H1 (cell line): ENCODE measurements around the gene HS6ST3. TPM values are rescaled to one million over a fixed set of nuclear protein-coding genes. Genes with fewer than 3 reads are reported as not detected.

Experiments used
- CTCF ChIA-PET: fragments of 300-600 bp; sonication (Branson Sonifier 250); formaldehyde crosslinking; loops from one replicate; lab custom pipeline; 2021; ENCODE audit not compliant: partially characterized antibody; lab: Charles Lee
- POLR2A ChIA-PET: fragments of 300-600 bp; sonication (Branson Sonifier 250); formaldehyde crosslinking; loops from one replicate; lab custom pipeline; 2021; ENCODE audit warnings: inconsistent platforms; ENCODE audit not compliant: partially characterized antibody; lab: Charles Lee
- DNase-seq, 2 experiments: peaks; one replicate each; pipeline versions ENCODE4 v3.0.0 to v3.0.0-alpha.2; 2010 to 2022; ENCODE audit warnings: low spot score in 2 of 2, low read depth in 1 of 2, mixed read lengths in 1 of 2
- FAIRE-seq: peaks from 2 replicates; lab custom pipeline; 2011; peaks lifted over from hg19 to GRCh38; lab: Jason Lieb, UNC
- H2AFZ ChIP-seq: 2 replicates; pipeline ENCODE4 v1.8.1; 2012; ENCODE audit warnings: low read length, inconsistent platforms
- H2AK5ac ChIP-seq: 2 replicates; pipeline ENCODE4 v1.6.1; 2013; ENCODE audit warnings: low read depth, low read length
- H2BK120ac ChIP-seq: replicated peaks from 2 replicates; pipeline ENCODE3; 2013; ENCODE audit warnings: low read depth, low read length, inconsistent platforms
- H2BK12ac ChIP-seq: 2 replicates; pipeline ENCODE4 v1.6.1; 2013; ENCODE audit warnings: low read depth, low read length
- H2BK15ac ChIP-seq: 2 replicates; pipeline ENCODE4 v1.6.1; 2013; ENCODE audit warnings: low read length
- H2BK20ac ChIP-seq: 2 replicates; pipeline ENCODE4 v1.6.1; 2013; ENCODE audit warnings: low read length
- H2BK5ac ChIP-seq: 2 replicates; pipeline ENCODE4 v1.6.1; 2013; ENCODE audit warnings: low read depth, low read length
- H3K14ac ChIP-seq: 2 replicates; pipeline ENCODE4 v1.6.1; 2013; ENCODE audit warnings: inconsistent platforms; ENCODE audit not compliant: insufficient read length
- H3K18ac ChIP-seq: 2 replicates; pipeline ENCODE4 v1.6.1; 2013; ENCODE audit warnings: low read length; ENCODE audit errors: extremely low read depth
- H3K23ac ChIP-seq: 2 replicates; pipeline ENCODE4 v1.6.1; 2013; ENCODE audit warnings: inconsistent platforms; ENCODE audit not compliant: insufficient read length
- H3K23me2 ChIP-seq: 2 replicates; pipeline ENCODE4 v1.6.1; 2013; ENCODE audit warnings: low read depth, low read length
- H3K27ac ChIP-seq: 2 replicates; pipeline ENCODE4 v1.6.1; 2011; ENCODE audit warnings: low read depth, low read length, inconsistent platforms
- H3K27me3 ChIP-seq, 4 experiments: replicated peaks in 1 of 4; 1 replicate in 1 of 4; 2 replicates in 3 of 4; pipeline versions ENCODE4 v1.6.1 to v1.8.1; 2011 to 2013; ENCODE audit warnings: low read length in 3 of 4, mild to moderate bottlenecking in 3 of 4, inconsistent platforms in 2 of 4, mixed read lengths in 2 of 4, moderate library complexity in 1 of 4; ENCODE audit not compliant: control insufficient read depth in 3 of 4, insufficient read depth in 3 of 4; ENCODE audit errors: extremely low read depth in 1 of 4
- H3K36me3 ChIP-seq, 4 experiments: 2 replicates each; pipeline versions ENCODE4 v1.6.1 to v1.8.1; 2011 to 2013; ENCODE audit warnings: mild to moderate bottlenecking in 4 of 4, low read length in 3 of 4, moderate library complexity in 2 of 4, control low read depth in 1 of 4, inconsistent platforms in 1 of 4; ENCODE audit not compliant: insufficient read depth in 4 of 4, control insufficient read depth in 2 of 4
- H3K4ac ChIP-seq: replicated peaks from 2 replicates; pipeline ENCODE3; 2013; ENCODE audit warnings: low read length, low read depth, mixed read lengths, inconsistent platforms; ENCODE audit not compliant: insufficient read length
- H3K4me1 ChIP-seq, 4 experiments: replicated peaks in 1 of 4; 1 replicate in 1 of 4; 2 replicates in 3 of 4; pipeline versions ENCODE4 v1.6.1 to v1.8.1; 2011 to 2013; ENCODE audit warnings: low read length in 3 of 4, inconsistent platforms in 2 of 4, mixed read lengths in 1 of 4; ENCODE audit not compliant: insufficient read depth in 4 of 4, control insufficient read depth in 3 of 4
- H3K4me2 ChIP-seq, 2 experiments: 2 replicates each; pipeline versions ENCODE4 v1.6.1 to v1.8.1; 2011 to 2013; ENCODE audit warnings: low read depth in 2 of 2, low read length in 2 of 2, control low read depth in 1 of 2, inconsistent platforms in 1 of 2, mild to moderate bottlenecking in 1 of 2; ENCODE audit not compliant: insufficient read depth in 1 of 2
- H3K4me3 ChIP-seq, 4 experiments: fragments of 200-600, 300-600 bp in 1 of 4; sonication (generic), shearing (Covaris generic), sonication (Bioruptor Twin) in 1 of 4; 2 replicates each; pipeline versions ENCODE4 v1.5.1 to v1.8.1; 2011 to 2016; ENCODE audit warnings: low read length in 4 of 4, low read depth in 3 of 4, control low read depth in 2 of 4, inconsistent platforms in 2 of 4, mild to moderate bottlenecking in 2 of 4, mixed read lengths in 1 of 4, moderate library complexity in 1 of 4; ENCODE audit not compliant: insufficient read depth in 2 of 4; ENCODE audit errors: extremely low read depth in 1 of 4
- H3K56ac ChIP-seq: replicated peaks from 2 replicates; pipeline ENCODE3; 2013; ENCODE audit warnings: low read depth, mild to moderate bottlenecking, mixed read lengths, low read length, inconsistent platforms; ENCODE audit not compliant: insufficient read length
- H3K79me1 ChIP-seq: 2 replicates; pipeline ENCODE4 v1.6.1; 2013; ENCODE audit warnings: low read depth, low read length, control low read depth
- H3K79me2 ChIP-seq, 2 experiments: 2 replicates each; pipeline versions ENCODE4 v1.6.1 to v1.8.1; 2012 to 2013; ENCODE audit warnings: low read length in 2 of 2, mild to moderate bottlenecking in 2 of 2, inconsistent platforms in 1 of 2; ENCODE audit not compliant: insufficient read depth in 2 of 2, control insufficient read depth in 1 of 2
- H3K9ac ChIP-seq, 4 experiments: replicated peaks in 1 of 4; 1 replicate in 1 of 4; 2 replicates in 3 of 4; pipeline versions ENCODE4 v1.6.1 to v1.8.1; 2011 to 2013; ENCODE audit warnings: low read depth in 3 of 4, low read length in 3 of 4, control low read depth in 2 of 4, mild to moderate bottlenecking in 2 of 4, moderate library complexity in 2 of 4, inconsistent platforms in 1 of 4; ENCODE audit errors: extremely low read depth in 1 of 4
- H3K9me3 ChIP-seq, 2 experiments: 2 replicates each; pipeline versions ENCODE4 v1.6.1 to v1.8.1; 2012 to 2013; ENCODE audit warnings: mild to moderate bottlenecking in 2 of 2, moderate library complexity in 2 of 2, control low read depth in 1 of 2, inconsistent platforms in 1 of 2, low read depth in 1 of 2, low read length in 1 of 2, mixed read lengths in 1 of 2; ENCODE audit not compliant: insufficient read depth in 2 of 2
- H4K20me1 ChIP-seq, 2 experiments: replicated peaks in 1 of 2; 2 replicates each; pipeline versions ENCODE3 to v1.8.1; 2011 to 2013; ENCODE audit warnings: inconsistent platforms in 2 of 2, low read length in 2 of 2, mild to moderate bottlenecking in 1 of 2; ENCODE audit not compliant: insufficient read depth in 2 of 2, control insufficient read depth in 1 of 2
- H4K5ac ChIP-seq: 2 replicates; pipeline ENCODE4 v1.6.1; 2013; ENCODE audit warnings: low read length, low read depth, mixed read lengths, inconsistent platforms; ENCODE audit not compliant: insufficient read length
- H4K8ac ChIP-seq: 2 replicates; pipeline ENCODE4 v1.8.0; 2013; ENCODE audit warnings: mild to moderate bottlenecking, moderate library complexity, low read length, inconsistent platforms; ENCODE audit not compliant: insufficient read depth; ENCODE audit errors: extremely low read depth
- H4K91ac ChIP-seq: replicated peaks from 2 replicates; pipeline ENCODE3; 2013; ENCODE audit warnings: low read length, mixed read lengths, inconsistent platforms; ENCODE audit not compliant: insufficient read length
- BCL11A ChIP-seq, 2 experiments: IDR thresholded peaks; one replicate each; pipeline ENCODE4 v1.6.1; 2011; ENCODE audit warnings: low read depth in 2 of 2, low read length in 2 of 2, mild to moderate bottlenecking in 2 of 2
- GABPA ChIP-seq: IDR thresholded peaks from 2 replicates; pipeline ENCODE4 v1.6.1; 2011; ENCODE audit warnings: mild to moderate bottlenecking, low read length, moderate library complexity, borderline replicate concordance; ENCODE audit not compliant: insufficient read depth
- SAP30 ChIP-seq: fragments of 300-600 bp; sonication (generic); IDR thresholded peaks from 2 replicates; pipeline ENCODE4 v1.7.1; 2012; ENCODE audit warnings: low read length, moderate library complexity, mild to moderate bottlenecking, inconsistent platforms; ENCODE audit not compliant: insufficient read depth, insufficient replicate concordance
- SRF ChIP-seq: IDR thresholded peaks from 2 replicates; pipeline ENCODE4 v1.6.1; 2011; ENCODE audit warnings: mild to moderate bottlenecking, low read depth, low read length, moderate library complexity
- TAF1 ChIP-seq: IDR thresholded peaks from 2 replicates; pipeline ENCODE4 v1.6.1; 2011; ENCODE audit warnings: mild to moderate bottlenecking, low read depth, low read length
- YY1 ChIP-seq: IDR thresholded peaks from 2 replicates; pipeline ENCODE4 v1.6.1; 2011; ENCODE audit warnings: low read depth, mild to moderate bottlenecking, low read length
- WGBS, 2 experiments: shearing (Covaris generic) in 1 of 2; methylation state at CpG; one replicate each; pipeline versions ENCODE4 v1.1.6 to v1.1.7; 2013 to 2015; ENCODE audit warnings: low lambda C conversion rate in 2 of 2, mixed read lengths in 2 of 2, inconsistent platforms in 1 of 2, low coverage in 1 of 2, missing lambda C conversion rate in 1 of 2; ENCODE audit not compliant: insufficient replicate concordance in 2 of 2, insufficient coverage in 1 of 2, insufficient read length in 1 of 2; ENCODE audit errors: extremely low coverage in 1 of 2, missing lambda C conversion rate in 1 of 2; 5-methylcytosine and 5-hydroxymethylcytosine counted together
- polyA plus RNA-seq, 7 experiments: library from polyadenylated mRNA; depleted of rRNA in 3 of 7; stranded (reverse) in 5 of 7; unstranded in 2 of 7; fragments of >200 nt in 5 of 7; fragments of 200-250 nt in 2 of 7; gene quantifications; 1 replicate in 5 of 7; 2 replicates in 1 of 7; 4 replicates in 1 of 7; pipeline versions ENCODE4 v1.2.1 to v1.2.3, GENCODE V29; 2011 to 2013; ENCODE audit warnings: missing spikeins in 2 of 7, mixed read lengths in 2 of 7
- total RNA-seq: library from RNA; stranded (reverse); fragmentation: NEBNext Ultra II Directional; extraction: Animal tissue kit (Norgen Biotek cat#: 25700); gene quantifications from 2 replicates; pipeline ENCODE4 v1.2.1, GENCODE V29; 2021

The HS6ST3 gene
- total and polyA plus RNA-seq, 2 of the 8 experiments (the other 6 are each of a cell fraction or from before 2014, with no cell fraction given), result 0.45 to 1.2 TPM

DNA sequence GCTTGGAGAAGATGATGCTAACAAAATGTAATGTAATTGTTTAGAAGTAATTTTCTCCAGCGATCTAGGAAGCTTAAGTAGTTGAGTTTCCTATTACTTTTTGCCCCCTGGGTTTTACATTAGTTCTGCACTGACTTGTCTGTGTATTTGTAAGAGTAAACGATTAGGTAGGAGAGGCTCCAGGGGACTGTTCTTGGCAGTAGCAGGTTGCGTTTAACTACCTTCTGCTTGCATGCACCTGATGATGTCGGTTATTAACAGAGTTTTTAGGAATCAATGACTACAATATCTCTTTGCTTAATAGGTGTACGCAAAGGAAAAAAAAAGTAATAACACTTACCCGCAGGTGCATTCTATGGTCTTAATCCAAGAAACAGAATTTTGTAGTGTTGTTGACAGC lies 18.4 kb upstream of the HS6ST3 start:
- Histone ChIP-seq H3K9ac (no peak overlapping the region), H3K27me3 (no peaks in the 10 kb centered on the region), H3K27ac (no peak overlapping the region), H3K14ac (no peak overlapping the region), H4K5ac (no peak overlapping the region), H2AK5ac (no peak overlapping the region), H3K79me1 (no peaks in the 10 kb centered on the region), H3K36me3 (no peaks in the 10 kb centered on the region), H4K91ac (no peak overlapping the region), H4K20me1 (no peaks in the 10 kb centered on the region), H3K23ac (no peak overlapping the region), H3K23me2 (no peaks in the 10 kb centered on the region), H3K18ac (no peak overlapping the region), H3K56ac (no peak overlapping the region), H3K4me2 (no peak overlapping the region), H4K8ac (no peak overlapping the region), H2BK15ac (no peak overlapping the region), H2BK120ac (no peak overlapping the region), H2AFZ (no peak overlapping the region), H3K4me3 (no peak overlapping the region), H2BK20ac (no peak overlapping the region), H3K4ac (no peak overlapping the region), H3K4me1 (no peaks in the 10 kb centered on the region), H2BK5ac (no peak overlapping the region), H3K9me3 (no peaks in the 10 kb centered on the region), H2BK12ac (no peak overlapping the region), H3K79me2 (no peaks in the 10 kb centered on the region)
- 85% methylated on average over 6 of the region's 6 CpGs; no CpG with 5 or more reads in 1 of the 2 experiments for WGBS, 2 experiments
- FAIRE-seq (no peak), DNase-seq (no peak)
- CTCF ChIA-PET, result interaction anchor here (0.6 to 2.5 kb wide), 7 partner anchors 9 to 68 kb away, joined by 3 to 19 read pairs (median 4); no protein-coding TSS in a partner anchor
- POLR2A ChIA-PET, result no interaction called here
- TF ChIP-seq YY1, result no peak
- TF ChIP-seq SRF, result no peak
- no peak for TF ChIP-seq BCL11A (IDR thresholded peaks at IDR 0.05; ENCODE audit: low read depth in 2 of 2, low read length in 2 of 2)
- TF ChIP-seq GABPA, result no peak
- no peak for TF ChIP-seq SAP30
- TF ChIP-seq TAF1, result no peak
